NB4 (cell line): ENCODE measurements around the gene TBC1D22A.

Source experiments
- MYC ChIP-seq: IDR thresholded peaks from 2 replicates; pipeline ENCODE4 v1.6.1; 2011; ENCODE audit warnings: low read depth, low read length
- POLR2A ChIP-seq: IDR thresholded peaks from 2 replicates; pipeline ENCODE4 v1.6.1; 2011; ENCODE audit warnings: mild to moderate bottlenecking; ENCODE audit not compliant: insufficient read length; ENCODE audit errors: extremely low read depth
- TF ChIP-seq, protein P1 (sequence below): IDR thresholded peaks from one replicate; pipeline ENCODE4 v1.5.1; 2012; ENCODE audit warnings: low read depth, low read length

DNA sequence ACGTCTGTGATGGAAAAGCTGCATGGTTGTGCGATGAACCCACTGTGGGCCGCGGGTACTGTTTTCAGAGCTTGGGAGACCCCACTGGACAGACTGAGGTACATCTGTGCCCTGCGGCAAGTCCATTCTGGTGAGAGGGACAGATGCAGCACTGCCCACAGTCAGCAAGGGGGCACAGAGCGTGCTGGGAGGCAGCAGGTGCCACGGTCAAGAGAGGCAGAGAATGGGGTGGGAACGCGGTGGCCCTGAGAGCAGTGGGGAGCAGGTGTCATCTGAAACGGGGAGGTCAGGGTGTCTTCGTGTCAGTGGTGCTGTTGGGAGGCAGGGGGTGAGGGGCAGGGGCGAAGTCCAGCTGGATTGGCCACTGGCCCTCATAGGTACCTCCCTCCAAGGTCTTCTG is 32.0 kb downstream of the TBC1D22A start:
- TF ChIP-seq, protein P1, sequence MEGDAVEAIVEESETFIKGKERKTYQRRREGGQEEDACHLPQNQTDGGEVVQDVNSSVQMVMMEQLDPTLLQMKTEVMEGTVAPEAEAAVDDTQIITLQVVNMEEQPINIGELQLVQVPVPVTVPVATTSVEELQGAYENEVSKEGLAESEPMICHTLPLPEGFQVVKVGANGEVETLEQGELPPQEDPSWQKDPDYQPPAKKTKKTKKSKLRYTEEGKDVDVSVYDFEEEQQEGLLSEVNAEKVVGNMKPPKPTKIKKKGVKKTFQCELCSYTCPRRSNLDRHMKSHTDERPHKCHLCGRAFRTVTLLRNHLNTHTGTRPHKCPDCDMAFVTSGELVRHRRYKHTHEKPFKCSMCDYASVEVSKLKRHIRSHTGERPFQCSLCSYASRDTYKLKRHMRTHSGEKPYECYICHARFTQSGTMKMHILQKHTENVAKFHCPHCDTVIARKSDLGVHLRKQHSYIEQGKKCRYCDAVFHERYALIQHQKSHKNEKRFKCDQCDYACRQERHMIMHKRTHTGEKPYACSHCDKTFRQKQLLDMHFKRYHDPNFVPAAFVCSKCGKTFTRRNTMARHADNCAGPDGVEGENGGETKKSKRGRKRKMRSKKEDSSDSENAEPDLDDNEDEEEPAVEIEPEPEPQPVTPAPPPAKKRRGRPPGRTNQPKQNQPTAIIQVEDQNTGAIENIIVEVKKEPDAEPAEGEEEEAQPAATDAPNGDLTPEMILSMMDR = no peak
- TF ChIP-seq MYC (no peak), POLR2A (no peak)
